ENCODE data around the gene GMPPB.
A peak's percentile ranks its signal among the peaks of the same experiment; 100 is the strongest.

DNA sequence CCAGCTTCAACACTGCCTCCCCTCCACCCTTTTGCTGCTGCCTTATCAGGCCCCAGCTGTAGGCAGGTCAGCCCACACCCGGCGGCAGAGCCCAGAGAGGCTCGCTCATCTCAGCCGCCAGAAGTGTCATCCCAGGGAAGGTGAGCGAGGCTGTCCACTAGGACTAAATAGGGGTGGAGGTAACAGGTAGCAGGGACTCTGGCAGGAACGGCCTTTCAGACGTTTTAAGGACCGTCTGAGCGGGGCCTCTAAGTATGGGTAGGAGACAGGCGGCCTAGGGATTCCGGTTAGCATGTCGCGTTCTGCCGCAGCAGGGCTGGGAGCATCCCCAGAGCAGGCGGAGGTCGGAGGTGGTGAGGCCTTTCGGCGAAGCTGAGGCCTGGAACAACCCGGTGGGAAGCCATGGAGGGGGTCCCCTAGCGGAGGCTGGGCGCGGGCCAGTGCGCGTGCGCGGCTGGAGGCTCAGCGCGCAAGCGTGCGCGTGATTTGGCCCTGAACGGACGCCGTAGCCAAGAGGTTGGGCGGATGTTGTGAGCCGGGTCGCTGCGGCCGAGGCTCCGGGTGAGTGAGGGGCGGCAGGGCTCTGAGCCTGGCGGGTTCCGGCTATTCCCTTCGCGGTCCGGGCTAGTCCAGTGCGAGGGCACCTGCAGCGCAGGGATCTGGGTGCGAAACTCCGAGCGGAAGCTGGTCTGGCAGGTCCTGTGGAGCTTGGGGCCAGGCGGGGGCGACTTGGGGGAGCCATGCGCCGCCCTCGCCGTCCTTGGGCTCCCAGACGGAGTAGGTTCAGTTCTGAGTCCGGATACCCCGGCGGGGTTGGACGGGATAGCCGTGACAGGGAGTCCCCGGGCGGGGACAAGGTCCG, 34.5 kb downstream of the GMPPB start, which contains the start of the genes MST1 and RNF123:
- TF ChIP-seq SP1 (IDR thresholded peaks at IDR 0.05) (peak; percentile 28), CTCF (IDR thresholded peaks at IDR 0.05; ENCODE audit: low read depth, low read length, missing input control) (peak; percentile 21), REST (IDR thresholded peaks at IDR 0.05) (no peak), ZBTB33 (IDR thresholded peaks at IDR 0.05) (peak; percentile 83), TAF1 (conservative IDR thresholded peaks at IDR 0.05) (no peak), JUND (IDR thresholded peaks at IDR 0.05) (no peak), YY1 (IDR thresholded peaks at IDR 0.05) (peak; percentile 73)
- TF ChIP-seq, protein P1, sequence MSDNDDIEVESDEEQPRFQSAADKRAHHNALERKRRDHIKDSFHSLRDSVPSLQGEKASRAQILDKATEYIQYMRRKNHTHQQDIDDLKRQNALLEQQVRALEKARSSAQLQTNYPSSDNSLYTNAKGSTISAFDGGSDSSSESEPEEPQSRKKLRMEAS (IDR thresholded peaks at IDR 0.05), result no peak

Measured in liver (tissue), 3 donors.